HG03139 (cell line): ENCODE results near the gene SLC26A2.

Experiments used
- ATAC-seq: cut with Tn5 transposase; IDR thresholded peaks from one replicate; pipeline ENCODE4 v1.9.1; 2021; ENCODE audit not compliant: unreplicated experiment

The SLC26A2 gene

GRCh38 chr5:149960272-149961185 lies at the start of gene SLC26A2:
SLC26A2 (plus strand) TSS chr5:149960758; CDS start chr5:149977653, 16,895 bp downstream.
- ATAC-seq, result peak; percentile 99

- no peak for ATAC-seq
These were observed 49.5 kb upstream of the SLC26A2 start for GRCh38 chr5:149911031-149911430.

- ATAC-seq, result no peak
These were observed 48.2 kb upstream of the SLC26A2 start for GRCh38 chr5:149912226-149912871.

GRCh38 chr5:149913436-149914419 lies 46.8 kb upstream of the SLC26A2 start:
- ATAC-seq, result no peak

- ATAC-seq, result no peak
These were observed 44.9 kb upstream of the SLC26A2 start for GRCh38 chr5:149915392-149916260.

- no peak for ATAC-seq
These were observed 44.1 kb upstream of the SLC26A2 start for GRCh38 chr5:149916334-149917072.

GRCh38 chr5:149917073-149917676 lies 43.4 kb upstream of the SLC26A2 start:
- no peak for ATAC-seq

- no peak for ATAC-seq
These were observed 39.0 kb upstream of the SLC26A2 start for GRCh38 chr5:149921597-149921996.

- ATAC-seq, result no peak
These were observed 37.6 kb upstream of the SLC26A2 start for GRCh38 chr5:149922950-149923349.

- ATAC-seq, result no peak
These were observed 36.1 kb upstream of the SLC26A2 start for GRCh38 chr5:149924486-149924885.

- no peak for ATAC-seq
These were observed 30.4 kb upstream of the SLC26A2 start for GRCh38 chr5:149930043-149930748.

GRCh38 chr5:149930749-149931574 lies 29.6 kb upstream of the SLC26A2 start:
- no peak for ATAC-seq

- ATAC-seq, result no peak
These were observed 28.5 kb upstream of the SLC26A2 start for GRCh38 chr5:149931992-149932436.

- ATAC-seq, result no peak
These were observed 27.9 kb upstream of the SLC26A2 start for GRCh38 chr5:149932445-149933350.

- no peak for ATAC-seq
These were observed 25.1 kb upstream of the SLC26A2 start for GRCh38 chr5:149935431-149935901.

- ATAC-seq, result no peak
These were observed 24.4 kb upstream of the SLC26A2 start for GRCh38 chr5:149936044-149936699.
